ENCODE measurements around the gene EXOC3.
"Not testable (repeated sequence)": the region's sequence is repeated elsewhere in the genome, so short reads cannot be mapped to it uniquely, and the experiment has no call there.

The EXOC3 gene

GRCh38 chr5:507986-508575 lies 65.1 kb downstream of the EXOC3 start:
- not testable (repeated sequence) for DNase-seq

GRCh38 chr5:509611-510185 lies 66.7 kb downstream of the EXOC3 start:
- no peak for DNase-seq

GRCh38 chr5:510521-510920 lies 67.5 kb downstream of the EXOC3 start:
- no peak for DNase-seq

- no peak for DNase-seq
These were observed 68.5 kb downstream of the EXOC3 start for GRCh38 chr5:511476-511875.

- no peak for DNase-seq
These were observed 70.5 kb downstream of the EXOC3 start for GRCh38 chr5:513216-514100.

- no peak for DNase-seq
These were observed 71.1 kb downstream of the EXOC3 start for GRCh38 chr5:514101-514485.

- DNase-seq = no peak
These were observed 71.7 kb downstream of the EXOC3 start for GRCh38 chr5:514673-515072.

- DNase-seq = no peak
These were observed 72.4 kb downstream of the EXOC3 start for GRCh38 chr5:515273-515836.

GRCh38 chr5:516338-516925 lies 73.5 kb downstream of the EXOC3 start:
- DNase-seq = no peak

Measured in hematopoietic multipotent progenitor cell treated with erythropoietin and hydrocortisone succinate and interleukin-3 and kit ligand, for 6 days (in vitro differentiated cells).